ENCODE data around the gene TGM3. TPM values are rescaled to one million over a fixed set of nuclear protein-coding genes. Genes with fewer than 3 reads are reported as not detected.

The TGM3 gene
- total and polyA plus RNA-seq, 12 donors: 0.22 TPM; not detected in 11

DNA sequence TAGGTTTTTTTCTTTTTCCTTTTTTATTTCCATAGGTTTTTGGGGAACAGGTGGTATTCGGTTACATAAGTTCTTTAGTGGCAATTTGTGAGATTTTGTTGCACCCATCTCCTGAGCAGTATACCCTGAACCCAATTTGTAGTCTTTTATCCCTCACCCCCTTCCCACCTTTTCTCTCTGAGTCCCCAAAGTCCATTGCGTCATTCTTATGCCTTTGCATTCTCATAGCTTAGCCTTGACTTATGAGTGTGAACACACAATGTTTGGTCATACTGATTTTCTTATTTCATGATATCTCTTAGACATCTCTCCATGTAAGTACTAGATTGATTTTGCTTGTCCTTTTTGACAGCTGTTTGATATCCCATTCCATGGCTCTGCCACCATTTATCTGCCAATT, 27.2 kb downstream of the TGM3 start:
- peaks cover 0 to 21% (median 0%) of the 10 kb centered on the region in 11 donors for H3K9me3 ChIP-seq
- H3K27ac ChIP-seq: no peak overlapping the region
- ATAC-seq: no peak
- intact Hi-C loops (cut with DNase I): no loop called here
- DNase-seq: no peak
- no peaks in the 10 kb centered on the region for H3K36me3 ChIP-seq
- H3K27me3 ChIP-seq: peaks cover 0 to 14% (median 7%) of the 10 kb centered on the region in 7 donors
- H3K4me1 ChIP-seq: no peaks in the 10 kb centered on the region
- 92 to 95% methylated on average over 2 of the region's 2 CpGs for WGBS, 2 donors
- no peak overlapping the region for H3K4me3 ChIP-seq
- TF ChIP-seq, protein P1, sequence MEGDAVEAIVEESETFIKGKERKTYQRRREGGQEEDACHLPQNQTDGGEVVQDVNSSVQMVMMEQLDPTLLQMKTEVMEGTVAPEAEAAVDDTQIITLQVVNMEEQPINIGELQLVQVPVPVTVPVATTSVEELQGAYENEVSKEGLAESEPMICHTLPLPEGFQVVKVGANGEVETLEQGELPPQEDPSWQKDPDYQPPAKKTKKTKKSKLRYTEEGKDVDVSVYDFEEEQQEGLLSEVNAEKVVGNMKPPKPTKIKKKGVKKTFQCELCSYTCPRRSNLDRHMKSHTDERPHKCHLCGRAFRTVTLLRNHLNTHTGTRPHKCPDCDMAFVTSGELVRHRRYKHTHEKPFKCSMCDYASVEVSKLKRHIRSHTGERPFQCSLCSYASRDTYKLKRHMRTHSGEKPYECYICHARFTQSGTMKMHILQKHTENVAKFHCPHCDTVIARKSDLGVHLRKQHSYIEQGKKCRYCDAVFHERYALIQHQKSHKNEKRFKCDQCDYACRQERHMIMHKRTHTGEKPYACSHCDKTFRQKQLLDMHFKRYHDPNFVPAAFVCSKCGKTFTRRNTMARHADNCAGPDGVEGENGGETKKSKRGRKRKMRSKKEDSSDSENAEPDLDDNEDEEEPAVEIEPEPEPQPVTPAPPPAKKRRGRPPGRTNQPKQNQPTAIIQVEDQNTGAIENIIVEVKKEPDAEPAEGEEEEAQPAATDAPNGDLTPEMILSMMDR (IDR thresholded peaks at IDR 0.05): no peak

GRCh38 chr20:2326046-2326445, 30.2 kb downstream of the TGM3 start:
- TF ChIP-seq, protein P1 (IDR thresholded peaks at IDR 0.05): no peak
- no peak overlapping the region for H3K4me3 ChIP-seq
- peaks cover 0 to 9% (median 0%) of the 10 kb centered on the region in 11 donors for H3K9me3 ChIP-seq
- no peak for DNase-seq
- no peak for ATAC-seq
- H3K4me1 ChIP-seq: no peaks in the 10 kb centered on the region
- intact Hi-C loops (cut with DNase I): no loop called here
- WGBS, 2 donors: 40 to 41% methylated on average over 2 of the region's 2 CpGs
- no peak overlapping the region for H3K27ac ChIP-seq
- H3K36me3 ChIP-seq: no peaks in the 10 kb centered on the region
- peaks cover 0 to 17% (median 8%) of the 10 kb centered on the region in 7 donors for H3K27me3 ChIP-seq

DNA sequence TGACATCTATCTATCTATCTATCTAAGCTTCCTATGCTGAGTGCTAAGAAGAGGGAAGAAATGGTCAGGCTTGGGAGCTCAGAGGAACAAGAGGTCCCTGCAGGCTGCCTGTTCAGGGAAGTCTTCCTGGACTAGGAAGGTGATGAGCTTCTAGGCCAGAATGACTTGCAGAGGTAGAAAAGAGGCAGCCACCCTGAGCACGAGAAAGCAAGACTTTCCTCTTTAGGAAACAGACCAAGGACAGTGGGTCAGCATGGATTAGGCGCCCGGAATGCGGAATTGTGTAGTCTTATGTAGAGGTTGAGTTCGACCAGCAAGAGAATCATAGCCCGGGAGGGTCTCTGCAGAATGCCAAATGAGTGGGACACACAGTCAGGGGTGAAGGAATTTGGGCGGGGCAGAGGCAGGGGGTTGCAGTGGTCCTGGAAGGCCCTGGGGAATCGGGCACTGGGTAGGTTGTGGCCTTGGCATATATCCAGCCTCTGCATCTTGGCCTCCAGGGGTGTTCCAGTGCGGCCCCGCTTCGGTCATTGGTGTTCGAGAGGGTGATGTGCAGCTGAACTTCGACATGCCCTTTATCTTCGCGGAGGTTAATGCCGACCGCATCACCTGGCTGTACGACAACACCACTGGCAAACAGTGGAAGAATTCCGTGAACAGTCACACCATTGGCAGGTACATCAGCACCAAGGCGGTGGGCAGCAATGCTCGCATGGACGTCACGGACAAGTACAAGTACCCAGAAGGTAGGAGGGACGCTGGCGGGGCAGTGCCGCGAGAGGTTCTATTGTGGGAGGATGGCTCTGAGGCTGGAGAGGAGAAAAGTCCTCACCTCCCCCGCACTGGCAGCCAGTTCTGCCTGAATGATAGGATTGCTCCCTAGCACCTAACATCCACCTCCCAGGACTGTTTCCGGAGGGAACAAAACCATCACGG, 32.1 kb downstream of the TGM3 start:
- Histone ChIP-seq H3K4me3 (no peak overlapping the region), H3K4me1 (no peaks in the 10 kb centered on the region), H3K27me3 (peaks cover 0 to 23% (median 14%) of the 10 kb centered on the region in 7 donors), H3K36me3 (no peaks in the 10 kb centered on the region), H3K27ac (no peak overlapping the region), H3K9me3 (peaks cover 0 to 9% (median 0%) of the 10 kb centered on the region in 11 donors)
- TF ChIP-seq, protein P1 (IDR thresholded peaks at IDR 0.05): no peak
- no peak for DNase-seq
- intact Hi-C loops (cut with DNase I): no loop called here
- 91 to 92% methylated on average over 30 of the region's 30 CpGs for WGBS, 2 donors
- ATAC-seq: no peak

DNA sequence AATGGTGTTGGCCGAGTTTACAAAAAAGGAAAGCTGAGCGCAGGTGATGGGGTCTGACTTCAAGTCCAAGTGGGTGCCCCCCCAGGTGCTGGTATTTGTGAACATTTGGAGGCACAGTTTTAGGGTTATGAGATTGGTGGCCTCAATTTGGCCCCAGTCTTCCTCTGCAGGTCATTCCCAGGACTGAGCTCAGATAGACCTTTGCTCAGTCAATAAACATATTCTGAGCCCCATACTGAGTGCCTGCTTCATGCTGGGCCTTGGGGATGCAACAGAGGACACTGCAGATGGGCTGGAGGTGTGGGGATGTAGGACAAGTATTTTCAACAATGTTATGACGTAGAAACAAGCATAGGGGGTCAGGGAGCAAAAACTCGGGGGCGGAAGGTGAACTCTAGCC, 33.5 kb downstream of the TGM3 start:
- TF ChIP-seq, protein P1 (IDR thresholded peaks at IDR 0.05): no peak
- DNase-seq: no peak
- H3K27me3 ChIP-seq: peaks cover 0 to 28% (median 19%) of the 10 kb centered on the region in 7 donors
- peaks cover 0 to 4% (median 0%) of the 10 kb centered on the region in 11 donors for H3K9me3 ChIP-seq
- no peak overlapping the region for H3K4me3 ChIP-seq
- intact Hi-C loops (cut with DNase I): no loop called here
- H3K27ac ChIP-seq: no peak overlapping the region
- no peak for ATAC-seq
- no peaks in the 10 kb centered on the region for H3K36me3 ChIP-seq
- 87 to 91% methylated on average over 5 of the region's 5 CpGs for WGBS, 2 donors
- H3K4me1 ChIP-seq: no peaks in the 10 kb centered on the region

All from heart right ventricle (tissue), 16 donors.